Activated CD4-positive, CD25-positive, alpha-beta regulatory T cell treated with anti-CD3 and anti-CD28 coated beads, Interleukin-2, amount 50 U/mL, for 16 hours (primary cell): ENCODE measurements around the gene THOC5.
"Not testable (repeated sequence)": the region's sequence is repeated elsewhere in the genome, so short reads cannot be mapped to it uniquely, and the experiment has no call there.

Source experiments
- DNase-seq: peaks from one replicate; pipeline ENCODE4 v3.0.0-alpha.2; 2020; ENCODE audit warnings: low read depth, low spot score

THOC5 gene

DNA sequence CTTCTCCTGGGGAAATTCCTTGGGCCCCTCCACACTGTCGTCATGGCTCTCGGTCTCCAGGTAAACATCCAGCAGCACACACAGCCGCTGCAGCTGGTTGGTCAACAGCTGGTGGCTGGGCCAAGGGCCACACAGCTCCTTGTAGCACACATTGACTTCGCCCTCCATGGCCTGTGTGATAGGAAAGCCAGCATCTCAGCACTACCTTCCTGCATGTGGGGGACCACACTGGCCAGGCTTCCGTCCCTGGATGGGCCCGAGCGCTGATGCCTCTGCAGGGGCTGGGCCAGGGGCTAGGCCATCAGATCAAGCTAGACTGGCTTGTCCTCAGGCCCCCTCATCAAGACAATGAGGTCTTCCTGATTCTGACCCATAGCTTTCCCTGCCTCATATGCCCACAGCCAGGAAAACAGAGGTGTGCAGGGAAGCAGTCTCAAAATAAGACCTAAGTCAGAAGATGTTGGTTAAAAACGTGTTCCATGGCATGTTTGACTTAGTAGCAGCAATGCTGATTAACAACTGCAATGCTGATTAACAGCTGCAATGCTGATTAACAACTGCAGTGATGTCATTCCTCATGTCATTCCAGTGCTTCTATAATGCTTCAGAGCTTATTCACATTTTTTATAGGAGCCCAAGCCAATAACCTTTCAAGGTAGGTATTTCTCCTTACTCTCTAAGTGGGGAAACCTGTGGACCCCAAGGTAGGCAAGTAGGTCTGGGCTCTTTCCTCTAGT is 42.3 kb downstream of the THOC5 start:
- no peak for DNase-seq

DNA sequence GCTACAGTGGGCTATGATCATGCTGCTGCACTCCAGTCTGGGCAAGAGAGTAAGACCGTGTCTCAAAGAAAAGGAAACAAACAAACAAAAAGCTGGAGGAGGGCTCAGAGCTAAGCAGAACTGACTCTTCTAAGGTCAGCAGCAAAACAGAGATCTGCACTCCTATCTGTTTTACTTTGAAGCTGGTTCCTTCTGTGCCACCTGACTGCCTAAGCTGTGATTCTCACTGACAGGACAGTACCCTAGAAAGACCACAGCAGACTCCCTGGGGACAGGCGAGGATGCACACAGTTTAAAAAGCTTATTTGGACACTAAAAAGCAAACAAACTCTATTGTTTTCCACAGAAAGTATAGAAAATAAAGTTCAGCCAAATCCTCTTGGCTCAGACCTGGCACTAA is 43.0 kb downstream of the THOC5 start:
- no peak for DNase-seq

GRCh38 chr22:29509815-29510214 is 43.7 kb downstream of the THOC5 start:
- DNase-seq = no peak

GRCh38 chr22:29509298-29509697 is 44.3 kb downstream of the THOC5 start:
- no peak for DNase-seq

GRCh38 chr22:29503811-29504372 is 49.7 kb downstream of the THOC5 start:
- no peak for DNase-seq

DNA sequence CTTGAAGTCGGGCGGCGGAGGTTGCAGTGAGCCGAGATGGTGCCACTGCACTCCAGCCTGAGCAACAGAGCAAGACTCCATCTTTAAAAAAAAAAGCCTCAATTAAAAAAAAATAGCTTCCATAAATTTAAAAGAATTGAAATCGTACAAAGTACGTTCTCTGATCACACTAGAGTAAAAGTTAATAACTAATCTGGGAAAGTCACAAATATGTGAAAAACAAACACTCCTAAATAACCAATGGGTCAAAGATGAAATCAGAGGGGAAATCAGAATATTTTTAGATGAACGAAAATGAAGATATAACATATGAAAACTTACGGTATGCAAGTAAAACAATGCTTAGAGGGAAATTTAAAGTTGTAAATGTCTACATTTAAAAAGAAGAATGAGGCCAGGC is 53.7 kb downstream of the THOC5 start:
- no peak for DNase-seq

GRCh38 chr22:29493636-29494035 is 59.9 kb downstream of the THOC5 start:
- DNase-seq = no peak

DNA sequence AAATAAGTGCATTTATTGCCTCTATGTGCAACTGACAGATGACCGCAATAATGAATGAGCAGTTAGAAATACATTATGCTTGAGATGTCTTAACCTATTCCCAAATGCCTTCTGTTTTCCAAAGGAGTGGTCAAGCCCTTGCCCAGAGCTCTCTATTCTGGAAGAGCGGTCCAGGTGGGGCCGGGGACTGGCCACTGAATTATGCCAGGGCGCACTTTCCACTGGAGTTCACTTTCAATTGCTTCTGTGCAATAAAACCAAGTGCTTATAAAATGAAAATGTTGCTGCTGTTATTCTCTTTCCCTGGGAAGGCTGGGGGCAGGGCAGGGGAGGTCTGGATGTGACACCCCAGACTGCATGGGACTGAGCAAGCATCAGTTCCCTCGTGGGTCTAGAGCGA is 62.5 kb downstream of the THOC5 start:
- no peak for DNase-seq

DNA sequence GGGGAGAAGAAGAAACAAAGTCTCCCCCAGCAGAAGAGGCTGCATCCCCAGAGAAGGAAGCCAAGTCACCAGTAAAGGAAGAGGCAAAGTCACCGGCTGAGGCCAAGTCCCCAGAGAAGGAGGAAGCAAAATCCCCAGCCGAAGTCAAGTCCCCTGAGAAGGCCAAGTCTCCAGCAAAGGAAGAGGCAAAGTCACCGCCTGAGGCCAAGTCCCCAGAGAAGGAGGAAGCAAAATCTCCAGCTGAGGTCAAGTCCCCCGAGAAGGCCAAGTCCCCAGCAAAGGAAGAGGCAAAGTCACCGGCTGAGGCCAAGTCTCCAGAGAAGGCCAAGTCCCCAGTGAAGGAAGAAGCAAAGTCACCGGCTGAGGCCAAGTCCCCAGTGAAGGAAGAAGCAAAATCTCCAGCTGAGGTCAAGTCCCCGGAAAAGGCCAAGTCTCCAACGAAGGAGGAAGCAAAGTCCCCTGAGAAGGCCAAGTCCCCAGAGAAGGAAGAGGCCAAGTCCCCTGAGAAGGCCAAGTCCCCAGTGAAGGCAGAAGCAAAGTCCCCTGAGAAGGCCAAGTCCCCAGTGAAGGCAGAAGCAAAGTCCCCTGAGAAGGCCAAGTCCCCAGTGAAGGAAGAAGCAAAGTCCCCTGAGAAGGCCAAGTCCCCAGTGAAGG is 64.3 kb downstream of the THOC5 start:
- DNase-seq = not testable (repeated sequence)

DNA sequence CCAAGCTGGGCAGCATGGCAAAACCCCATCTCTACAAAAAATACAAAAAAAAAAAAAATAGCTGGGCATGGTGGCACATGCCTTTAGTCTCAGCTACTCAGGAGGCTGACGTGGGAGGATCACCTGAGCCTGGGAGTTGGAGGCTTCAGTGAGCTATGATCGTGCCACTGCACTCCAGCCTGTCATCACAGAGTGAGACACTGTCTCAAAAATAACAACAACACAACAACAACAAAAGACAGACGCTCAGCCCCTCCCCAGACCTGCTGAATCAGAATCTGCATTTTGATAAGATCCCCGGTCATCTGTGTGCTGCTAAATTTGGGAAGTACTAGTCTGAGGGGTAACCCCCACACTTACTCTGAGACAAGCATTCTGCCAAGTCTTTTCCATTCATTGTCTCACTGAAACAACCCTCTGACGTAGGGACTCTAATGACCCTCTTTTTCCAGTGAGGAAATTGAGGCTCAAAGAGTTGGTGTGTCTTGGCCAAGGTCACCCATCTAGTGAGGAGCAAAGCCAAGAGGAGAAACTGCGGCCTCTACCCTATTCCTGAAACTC is 66.1 kb downstream of the THOC5 start:
- DNase-seq = no peak

GRCh38 chr22:29485448-29485847 is 68.1 kb downstream of the THOC5 start:
- no peak for DNase-seq

- no peak for DNase-seq
Measured at GRCh38 chr22:29484642-29485041, 68.9 kb downstream of the THOC5 start.

DNA sequence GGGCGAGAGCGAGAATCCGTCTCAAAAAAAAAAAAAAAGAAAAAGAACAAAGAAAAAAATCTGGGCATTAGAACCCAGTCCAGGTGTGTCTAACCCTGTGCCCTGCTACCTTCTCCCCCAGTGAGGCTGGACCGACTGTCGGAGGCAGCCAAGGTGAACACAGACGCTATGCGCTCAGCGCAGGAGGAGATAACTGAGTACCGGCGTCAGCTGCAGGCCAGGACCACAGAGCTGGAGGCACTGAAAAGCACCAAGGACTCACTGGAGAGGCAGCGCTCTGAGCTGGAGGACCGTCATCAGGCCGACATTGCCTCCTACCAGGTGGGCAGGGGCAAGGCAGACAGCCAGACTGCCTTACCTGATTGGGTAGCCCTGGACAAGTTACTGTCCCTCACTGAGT is 70.3 kb downstream of the THOC5 start:
- no peak for DNase-seq

- DNase-seq = no peak
Measured at GRCh38 chr22:29482726-29483125, 70.8 kb downstream of the THOC5 start.

DNA sequence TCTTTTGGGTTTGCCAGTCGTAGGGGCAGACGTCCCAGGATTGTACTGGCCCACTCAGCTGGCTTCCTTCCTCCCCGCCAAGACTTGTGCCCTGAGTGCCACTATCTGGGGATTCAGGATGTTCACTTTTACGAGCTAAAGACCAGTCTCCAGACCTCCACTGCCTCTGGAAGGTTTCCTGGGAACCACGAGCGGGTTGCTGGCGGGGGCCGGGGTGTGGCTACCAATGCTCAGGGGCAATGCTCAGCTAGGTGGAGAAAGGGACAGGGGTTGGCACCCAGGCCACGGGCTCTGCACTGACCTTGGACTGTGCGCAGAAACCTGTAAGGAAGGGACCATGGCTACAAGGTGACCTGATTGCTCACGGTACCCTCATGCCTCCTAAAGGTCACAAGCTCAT is 71.3 kb downstream of the THOC5 start:
- no peak for DNase-seq

DNA sequence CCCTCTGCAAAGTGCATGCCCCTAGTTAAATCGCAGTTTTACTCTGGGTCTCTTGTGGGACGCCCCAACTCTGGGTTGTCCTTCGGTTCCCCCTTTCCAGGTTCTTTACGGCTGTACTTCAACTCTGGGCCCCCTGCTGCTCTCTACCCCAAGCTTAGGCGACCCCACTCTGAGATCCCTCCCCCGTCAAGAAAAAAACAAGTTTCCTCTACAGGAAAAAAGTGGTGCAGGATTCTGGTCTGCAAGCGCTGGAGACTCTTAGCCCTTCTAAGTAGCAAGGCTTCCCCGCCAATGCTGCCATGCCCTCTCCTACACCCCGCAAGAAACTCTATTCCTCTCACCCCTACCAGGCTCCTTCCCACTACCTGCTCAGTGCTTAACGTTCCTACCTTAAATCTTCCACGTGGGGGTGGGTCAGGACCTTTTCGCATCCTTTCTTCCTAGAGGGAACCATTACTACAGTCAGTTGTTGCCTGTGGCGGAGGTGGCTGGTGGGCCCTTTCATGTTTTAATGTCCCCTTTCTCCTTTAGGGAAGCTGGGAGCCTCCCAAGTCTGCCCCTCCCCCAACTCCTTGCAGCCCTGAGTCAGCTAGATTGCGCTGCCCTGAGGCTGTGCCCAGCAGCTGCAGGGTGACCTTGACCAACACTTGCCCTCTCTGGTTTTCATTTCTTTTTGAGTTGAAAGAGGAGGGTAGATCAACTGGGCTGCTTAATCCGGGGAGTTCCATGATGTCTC is 72.1 kb downstream of the THOC5 start:
- DNase-seq = no peak

- DNase-seq = no peak
Measured at GRCh38 chr22:29480512-29481264, 72.9 kb downstream of the THOC5 start.

DNA sequence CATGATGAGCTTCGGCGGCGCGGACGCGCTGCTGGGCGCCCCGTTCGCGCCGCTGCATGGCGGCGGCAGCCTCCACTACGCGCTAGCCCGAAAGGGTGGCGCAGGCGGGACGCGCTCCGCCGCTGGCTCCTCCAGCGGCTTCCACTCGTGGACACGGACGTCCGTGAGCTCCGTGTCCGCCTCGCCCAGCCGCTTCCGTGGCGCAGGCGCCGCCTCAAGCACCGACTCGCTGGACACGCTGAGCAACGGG is 73.4 kb downstream of the THOC5 start:
- DNase-seq = no peak

DNA sequence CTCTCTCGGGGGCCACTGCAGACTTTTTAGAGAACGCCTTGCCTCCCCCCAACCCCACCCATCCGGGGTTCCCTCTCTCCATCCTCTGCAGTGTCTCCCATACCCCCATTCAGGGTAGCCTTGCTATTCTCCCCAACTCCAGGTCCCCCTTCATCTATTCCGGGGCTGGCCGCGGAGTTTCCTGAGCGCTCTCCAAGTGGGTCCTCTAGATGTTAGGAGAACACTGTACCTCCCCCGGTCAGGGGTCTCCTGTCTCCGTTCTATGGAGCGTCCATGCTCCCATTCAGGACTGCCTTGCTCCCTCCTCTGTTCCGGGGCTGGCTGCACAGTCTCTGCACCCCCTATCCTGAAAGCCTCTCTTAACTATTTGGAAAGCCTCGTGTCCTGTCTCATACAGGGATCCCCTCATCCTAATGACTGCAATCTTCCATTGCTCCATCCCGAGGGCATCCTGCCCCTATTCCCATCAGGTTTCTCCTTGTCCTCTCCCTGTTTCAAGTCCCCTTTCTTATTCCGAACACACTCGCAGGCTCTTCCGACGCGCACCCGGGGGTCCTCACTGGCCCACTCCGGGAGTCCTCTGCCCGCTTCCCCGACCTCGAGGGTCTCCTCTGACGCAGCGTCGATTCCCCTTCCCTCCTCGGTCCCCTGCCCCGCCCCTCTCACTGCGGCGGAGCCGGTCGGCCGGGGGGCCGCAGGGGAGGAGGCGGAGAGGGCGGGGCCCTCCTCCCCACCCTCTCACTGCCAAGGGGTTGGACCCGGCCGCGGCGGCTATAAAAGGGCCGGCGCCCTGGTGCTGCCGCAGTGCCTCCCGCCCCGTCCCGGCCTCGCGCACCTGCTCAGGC is 73.9 kb downstream of the THOC5 start, which contains the start of gene NEFH:
NEFH (plus strand) TSS at position 802 of the 845 bp plus-strand sequence. CDS start 45 bp downstream, outside the sequence.
- no peak for DNase-seq
